Measurements from ENCODE around the gene PALB2.
"Not testable (repeated sequence)": the region's sequence is repeated elsewhere in the genome, so short reads cannot be mapped to it uniquely, and the experiment has no call there.

The PALB2 gene

DNA sequence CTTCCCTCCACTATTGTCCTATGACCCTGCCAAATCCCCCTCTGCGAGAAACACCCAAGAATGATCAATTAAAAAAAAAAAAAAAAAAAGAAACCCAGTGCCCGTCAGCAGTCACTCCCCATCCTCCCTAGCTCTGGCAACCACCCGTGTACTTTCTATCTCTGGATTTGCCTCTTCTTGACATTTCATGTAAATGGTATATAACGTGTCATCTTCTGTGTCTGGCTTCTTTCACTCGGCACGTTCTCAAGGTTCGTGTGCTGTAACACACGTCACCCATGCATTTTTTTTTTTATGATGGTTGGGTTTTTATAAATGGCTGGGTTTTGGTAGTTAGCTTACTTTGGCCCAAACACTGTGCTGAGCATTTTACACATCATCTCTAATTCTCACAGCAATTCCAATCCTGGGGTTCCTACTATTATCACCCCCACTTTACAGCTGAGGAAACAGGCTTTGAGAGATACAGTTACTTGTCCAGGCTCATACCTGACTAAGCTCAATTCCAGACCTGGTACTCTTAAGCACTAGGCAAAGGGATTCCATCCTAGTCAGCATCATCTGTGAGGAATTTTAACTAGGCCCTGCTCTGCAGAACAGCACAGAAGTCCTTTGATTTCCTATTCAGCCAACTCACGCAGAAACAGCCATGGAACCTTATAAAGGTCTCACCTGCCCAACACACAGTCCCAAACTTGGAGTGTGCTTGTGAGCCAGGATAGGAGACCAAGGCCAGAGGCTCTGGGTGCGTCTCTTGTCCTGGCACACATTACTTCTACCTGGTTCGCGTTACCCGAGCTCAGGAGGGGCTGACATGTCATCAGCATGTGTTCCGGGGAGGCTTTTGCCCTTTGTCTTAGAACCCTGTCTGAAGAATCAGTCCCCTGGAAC, 56.7 kb downstream of the PALB2 start:
- ChIA-PET POLR2A (ENCODE audit: low non-redundant PET) (no interaction called here), CTCF (no interaction called here)
- TF ChIP-seq, protein P1, sequence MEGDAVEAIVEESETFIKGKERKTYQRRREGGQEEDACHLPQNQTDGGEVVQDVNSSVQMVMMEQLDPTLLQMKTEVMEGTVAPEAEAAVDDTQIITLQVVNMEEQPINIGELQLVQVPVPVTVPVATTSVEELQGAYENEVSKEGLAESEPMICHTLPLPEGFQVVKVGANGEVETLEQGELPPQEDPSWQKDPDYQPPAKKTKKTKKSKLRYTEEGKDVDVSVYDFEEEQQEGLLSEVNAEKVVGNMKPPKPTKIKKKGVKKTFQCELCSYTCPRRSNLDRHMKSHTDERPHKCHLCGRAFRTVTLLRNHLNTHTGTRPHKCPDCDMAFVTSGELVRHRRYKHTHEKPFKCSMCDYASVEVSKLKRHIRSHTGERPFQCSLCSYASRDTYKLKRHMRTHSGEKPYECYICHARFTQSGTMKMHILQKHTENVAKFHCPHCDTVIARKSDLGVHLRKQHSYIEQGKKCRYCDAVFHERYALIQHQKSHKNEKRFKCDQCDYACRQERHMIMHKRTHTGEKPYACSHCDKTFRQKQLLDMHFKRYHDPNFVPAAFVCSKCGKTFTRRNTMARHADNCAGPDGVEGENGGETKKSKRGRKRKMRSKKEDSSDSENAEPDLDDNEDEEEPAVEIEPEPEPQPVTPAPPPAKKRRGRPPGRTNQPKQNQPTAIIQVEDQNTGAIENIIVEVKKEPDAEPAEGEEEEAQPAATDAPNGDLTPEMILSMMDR (conservative IDR thresholded peaks at IDR 0.05; ENCODE audit: low read depth), result no peak
- no peak overlapping the region for H3K27ac ChIP-seq
- DNase-seq (ENCODE audit: low spot score), result no peak

DNA sequence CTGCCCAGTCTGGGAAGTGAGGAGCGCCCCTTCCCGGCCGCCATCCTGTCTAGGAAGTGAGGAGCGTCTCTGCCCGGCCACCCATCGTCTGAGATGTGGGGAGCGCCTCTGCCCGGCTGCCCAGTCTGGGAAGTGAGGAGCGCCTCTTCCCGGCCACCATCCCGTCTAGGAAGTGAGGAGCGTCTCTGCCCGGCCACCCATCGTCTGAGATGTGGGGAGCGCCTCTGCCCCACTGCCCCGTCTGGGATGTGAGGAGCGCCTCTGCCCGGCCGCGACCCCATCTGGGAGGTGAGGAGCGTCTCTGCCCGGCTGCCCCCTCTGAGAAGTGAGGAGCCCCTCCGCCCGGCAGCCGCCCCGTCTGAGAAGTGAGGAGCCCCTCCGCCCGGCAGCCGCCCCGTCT, 57.8 kb downstream of the PALB2 start:
- POLR2A ChIA-PET (ENCODE audit: low non-redundant PET); CTCF ChIA-PET; H3K27ac ChIP-seq; DNase-seq (ENCODE audit: low spot score): not testable (repeated sequence)

DNA sequence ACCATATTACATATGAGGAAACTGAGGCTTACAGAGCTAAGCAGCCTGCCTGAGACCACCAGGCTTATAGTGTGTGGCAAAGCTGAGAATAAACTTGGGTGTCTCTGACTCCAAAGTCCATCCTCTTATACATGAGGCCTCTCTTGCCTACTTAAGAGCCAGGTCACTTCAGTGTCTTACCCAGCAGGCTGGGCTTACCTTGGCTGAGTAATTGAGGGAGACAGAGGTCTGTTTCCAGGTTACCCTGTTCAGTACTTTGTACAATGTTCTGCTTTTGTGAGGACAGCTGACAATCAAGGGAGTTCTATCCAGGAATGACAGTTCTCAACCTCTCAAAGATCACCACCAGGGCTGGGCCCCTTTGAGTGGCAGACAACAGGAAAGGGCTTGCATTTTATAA, 59.3 kb downstream of the PALB2 start:
- ChIA-PET POLR2A (ENCODE audit: low non-redundant PET) (no interaction called here), CTCF (no interaction called here)
- TF ChIP-seq, protein P1 (conservative IDR thresholded peaks at IDR 0.05; ENCODE audit: low read depth), result no peak
- no peak for DNase-seq (ENCODE audit: low spot score)
- no peak overlapping the region for H3K27ac ChIP-seq

DNA sequence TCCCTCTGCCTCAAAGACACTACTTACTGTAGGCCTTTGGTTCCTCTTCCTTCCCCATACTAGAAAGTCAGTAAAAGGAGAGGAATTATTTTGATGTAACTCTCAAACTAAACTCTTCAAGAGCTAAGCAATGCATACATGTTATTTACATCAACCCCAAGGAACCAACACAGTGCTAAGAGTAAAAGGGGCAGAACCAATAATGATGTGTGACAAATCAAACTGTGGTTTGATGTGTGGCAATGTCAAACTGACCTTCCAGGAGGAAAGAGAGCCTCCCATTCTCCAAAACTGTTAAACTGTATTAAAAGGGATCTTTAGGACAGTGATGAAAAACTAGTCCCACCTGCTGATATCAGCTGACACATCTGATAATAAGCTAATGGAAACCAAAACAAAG, 60.7 kb downstream of the PALB2 start:
- no peak overlapping the region for H3K27ac ChIP-seq
- no peak for DNase-seq (ENCODE audit: low spot score)
- TF ChIP-seq, protein P1 (conservative IDR thresholded peaks at IDR 0.05; ENCODE audit: low read depth), result no peak
- ChIA-PET POLR2A (ENCODE audit: low non-redundant PET) (interaction anchor here (0.7 kb wide), 1 partner anchor 12 kb away, joined by 5 read pairs; no protein-coding TSS in a partner anchor), CTCF (no interaction called here)

DNA sequence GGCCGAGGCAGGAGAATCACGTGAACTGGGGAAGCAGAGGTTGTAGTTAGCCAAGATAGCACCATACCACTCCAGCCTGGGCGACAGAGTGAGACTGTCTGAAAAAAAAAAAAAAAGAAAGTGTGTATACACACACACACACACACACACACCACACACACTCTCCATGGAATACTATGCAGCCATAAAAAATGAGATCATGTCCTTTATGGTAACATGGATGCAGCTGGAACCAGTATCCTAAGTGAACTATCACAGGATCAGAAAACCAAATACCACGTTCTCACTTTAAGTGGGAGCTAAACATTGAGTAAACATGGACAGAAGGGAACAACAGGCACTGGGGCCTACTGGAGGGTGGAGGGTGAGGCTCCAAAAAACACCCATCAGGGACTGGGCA, 61.7 kb downstream of the PALB2 start:
- H3K27ac ChIP-seq, result no peak overlapping the region
- TF ChIP-seq, protein P1 (conservative IDR thresholded peaks at IDR 0.05; ENCODE audit: low read depth), result no peak
- ChIA-PET CTCF (no interaction called here), POLR2A (ENCODE audit: low non-redundant PET) (no interaction called here)
- DNase-seq (ENCODE audit: low spot score), result no peak

DNA sequence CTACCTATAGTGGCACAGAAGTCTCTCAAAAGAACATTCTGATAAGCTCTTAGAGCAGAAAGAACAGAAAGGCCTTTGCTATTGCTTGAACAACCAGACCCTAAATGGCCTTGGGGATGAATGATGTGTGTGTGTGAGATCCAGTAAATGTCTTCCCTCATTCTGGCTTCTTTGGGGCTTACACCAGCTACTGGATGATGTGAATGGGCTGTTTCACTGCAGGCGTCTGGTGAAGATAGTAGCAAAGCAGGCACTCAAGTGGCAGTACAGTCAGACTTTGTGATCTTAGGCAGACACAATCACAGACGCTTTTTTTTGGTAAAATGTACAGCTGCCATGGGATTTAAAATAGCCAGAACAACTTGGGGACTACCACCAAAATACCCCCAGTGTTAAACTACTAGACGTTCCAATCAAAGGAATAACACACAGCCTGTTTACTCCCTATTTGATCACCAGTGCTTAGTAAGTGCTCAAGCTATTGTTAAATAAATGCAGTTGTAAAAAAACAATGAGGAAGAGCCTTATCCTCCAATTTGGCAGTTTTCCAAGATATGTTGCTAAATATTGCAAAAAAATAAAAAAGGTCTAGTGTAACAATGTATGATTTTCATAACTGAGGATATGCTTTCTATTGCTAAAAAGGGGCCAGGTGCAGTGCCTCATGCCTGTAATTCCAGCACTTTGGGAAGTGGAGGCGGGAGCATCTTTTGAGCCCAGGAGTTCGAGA, 62.8 kb downstream of the PALB2 start:
- H3K27ac ChIP-seq, result no peak overlapping the region
- TF ChIP-seq, protein P1 (conservative IDR thresholded peaks at IDR 0.05; ENCODE audit: low read depth), result no peak
- DNase-seq (ENCODE audit: low spot score), result no peak
- POLR2A ChIA-PET (ENCODE audit: low non-redundant PET), result no interaction called here
- CTCF ChIA-PET, result no interaction called here

DNA sequence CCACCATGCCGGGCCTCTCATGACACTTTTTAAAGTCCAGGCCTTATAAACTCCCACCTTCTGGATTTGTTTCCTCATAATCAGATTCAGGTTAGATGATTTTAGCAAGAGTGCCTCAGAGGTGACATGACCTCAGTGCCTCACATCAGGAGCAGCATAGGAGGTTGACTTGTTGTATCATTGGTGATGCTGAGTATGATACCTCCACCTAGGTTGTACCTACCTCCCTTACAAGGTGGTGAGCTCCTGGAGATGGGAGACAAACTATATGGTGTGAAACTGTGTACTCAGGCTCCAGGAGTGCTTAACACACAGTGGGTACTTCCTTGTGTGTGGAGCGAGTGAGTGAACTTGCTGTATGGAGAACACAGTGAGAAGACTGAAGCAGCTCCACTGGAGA, 63.6 kb downstream of the PALB2 start:
- DNase-seq (ENCODE audit: low spot score), result no peak
- no peak overlapping the region for H3K27ac ChIP-seq
- ChIA-PET CTCF (no interaction called here), POLR2A (ENCODE audit: low non-redundant PET) (no interaction called here)
- TF ChIP-seq, protein P1 (conservative IDR thresholded peaks at IDR 0.05; ENCODE audit: low read depth), result no peak

Data from RWPE1 (cell line).